Measurements from ENCODE around the gene AK2. TPM values are rescaled to one million over a fixed set of nuclear protein-coding genes. Genes with fewer than 3 reads are reported as not detected.

AK2 gene
- total and polyA plus RNA-seq, 2 donors (not counting 1 experiment from before 2014, with no cell fraction given): 66.8 to 109 TPM

- Histone ChIP-seq H3K4me3 (ENCODE audit: control extremely low read depth in 1 of 5, extremely low read depth in 1 of 5, insufficient read depth in 1 of 5, low read depth in 2 of 5, low read length in 4 of 5) (no peak overlapping the region), H3K9ac (ENCODE audit: low read length) (no peak overlapping the region), H4K20me1 (ENCODE audit: control insufficient read depth, insufficient read depth, low read length, poor library complexity, severe bottlenecking) (no peaks in the 10 kb centered on the region), H2AFZ (ENCODE audit: insufficient read depth, low read depth, low read length, poor library complexity, severe bottlenecking) (no peak overlapping the region), H3K27ac (ENCODE audit: low read length in 2 of 2) (no peak overlapping the region), H3K9me3 (ENCODE audit: control extremely low read depth in 1 of 3, control insufficient read depth in 2 of 3, insufficient read depth in 1 of 3, low read length in 2 of 3) (no peaks in the 10 kb centered on the region), H3K4me1 (ENCODE audit: control insufficient read depth in 2 of 2, insufficient read depth in 2 of 2, low read length in 2 of 2) (no peaks in the 10 kb centered on the region), H3K27me3 (replicated peaks in 1 of 4; ENCODE audit: control extremely low read depth in 1 of 4, control insufficient read depth in 3 of 4, insufficient read depth in 4 of 4, low read length in 3 of 4) (peaks cover 0 to 6% (median 0%) of the 10 kb centered on the region in 4 experiments), H3K79me2 (ENCODE audit: control insufficient read depth, insufficient read depth, low read length) (no peaks in the 10 kb centered on the region), H3K4me2 (replicated peaks; ENCODE audit: low read depth, low read length, poor library complexity, severe bottlenecking) (no peak overlapping the region), H3K36me3 (replicated peaks in 1 of 2; ENCODE audit: control extremely low read depth in 1 of 2, control insufficient read depth in 1 of 2, extremely low read depth in 1 of 2, insufficient read depth in 2 of 2, low read length in 1 of 2) (no peaks in the 10 kb centered on the region)
- no peaks in the 10 kb centered on the region for H3K9me3 Mint-ChIP-seq (ENCODE audit: insufficient read depth)
- H3K4me3 Mint-ChIP-seq: no peak overlapping the region
- 84% methylated on average over 2 of the region's 17 CpGs for WGBS (ENCODE audit: insufficient coverage)
- ChIA-PET POLR2A (no interaction called here), CTCF (no interaction called here)
- H3K27ac Mint-ChIP-seq: no peak overlapping the region
- H3K4me1 Mint-ChIP-seq: no peaks in the 10 kb centered on the region
- DNase-seq (no peak), ATAC-seq (ENCODE audit: low read depth) (no peak)
- intact Hi-C loops (cut with micrococcal nuclease): no loop called here
- TF ChIP-seq, protein P1, sequence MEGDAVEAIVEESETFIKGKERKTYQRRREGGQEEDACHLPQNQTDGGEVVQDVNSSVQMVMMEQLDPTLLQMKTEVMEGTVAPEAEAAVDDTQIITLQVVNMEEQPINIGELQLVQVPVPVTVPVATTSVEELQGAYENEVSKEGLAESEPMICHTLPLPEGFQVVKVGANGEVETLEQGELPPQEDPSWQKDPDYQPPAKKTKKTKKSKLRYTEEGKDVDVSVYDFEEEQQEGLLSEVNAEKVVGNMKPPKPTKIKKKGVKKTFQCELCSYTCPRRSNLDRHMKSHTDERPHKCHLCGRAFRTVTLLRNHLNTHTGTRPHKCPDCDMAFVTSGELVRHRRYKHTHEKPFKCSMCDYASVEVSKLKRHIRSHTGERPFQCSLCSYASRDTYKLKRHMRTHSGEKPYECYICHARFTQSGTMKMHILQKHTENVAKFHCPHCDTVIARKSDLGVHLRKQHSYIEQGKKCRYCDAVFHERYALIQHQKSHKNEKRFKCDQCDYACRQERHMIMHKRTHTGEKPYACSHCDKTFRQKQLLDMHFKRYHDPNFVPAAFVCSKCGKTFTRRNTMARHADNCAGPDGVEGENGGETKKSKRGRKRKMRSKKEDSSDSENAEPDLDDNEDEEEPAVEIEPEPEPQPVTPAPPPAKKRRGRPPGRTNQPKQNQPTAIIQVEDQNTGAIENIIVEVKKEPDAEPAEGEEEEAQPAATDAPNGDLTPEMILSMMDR (IDR thresholded peaks at IDR 0.05): no peak
- no peak for TF ChIP-seq EZH2 (IDR thresholded peaks at IDR 0.05; ENCODE audit: borderline replicate concordance, insufficient read depth, low read depth, low read length, poor library complexity, severe bottlenecking)
- peaks cover 20% of the 10 kb centered on the region for H3K27me3 Mint-ChIP-seq
Observed at GRCh38 chr1:33050221-33051076, 13.8 kb upstream of the AK2 start.

DNA sequence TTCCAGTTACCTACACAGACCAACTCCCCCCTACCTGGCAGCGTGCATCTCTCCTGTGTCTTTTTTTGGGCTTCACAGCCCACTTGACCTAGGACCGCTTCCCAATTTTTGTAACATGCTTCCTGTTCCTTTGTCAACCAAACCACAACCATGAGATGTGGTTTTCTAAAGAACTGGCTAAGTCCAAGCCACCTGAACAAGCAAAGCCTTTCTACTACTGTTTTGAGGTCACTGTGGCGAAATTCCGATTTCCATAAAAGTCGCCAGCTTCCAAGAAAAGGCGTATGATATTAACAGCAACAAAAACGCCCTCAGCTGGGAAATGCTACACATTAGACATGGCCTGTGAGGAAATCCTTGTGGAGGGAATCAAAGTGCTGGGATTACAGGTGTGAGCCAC, 12.7 kb upstream of the AK2 start:
- Histone ChIP-seq H3K27me3 (replicated peaks in 1 of 4; ENCODE audit: control extremely low read depth in 1 of 4, control insufficient read depth in 3 of 4, insufficient read depth in 4 of 4, low read length in 3 of 4) (peaks cover 0 to 6% (median 0%) of the 10 kb centered on the region in 4 experiments), H3K79me2 (ENCODE audit: control insufficient read depth, insufficient read depth, low read length) (no peaks in the 10 kb centered on the region), H3K27ac (ENCODE audit: low read length in 2 of 2) (no peak overlapping the region), H4K20me1 (ENCODE audit: control insufficient read depth, insufficient read depth, low read length, poor library complexity, severe bottlenecking) (no peaks in the 10 kb centered on the region), H3K4me3 (ENCODE audit: control extremely low read depth in 1 of 5, extremely low read depth in 1 of 5, insufficient read depth in 1 of 5, low read depth in 2 of 5, low read length in 4 of 5) (no peak overlapping the region), H3K4me2 (replicated peaks; ENCODE audit: low read depth, low read length, poor library complexity, severe bottlenecking) (no peak overlapping the region), H3K9ac (ENCODE audit: low read length) (no peak overlapping the region), H2AFZ (ENCODE audit: insufficient read depth, low read depth, low read length, poor library complexity, severe bottlenecking) (no peak overlapping the region), H3K36me3 (replicated peaks in 1 of 2; ENCODE audit: control extremely low read depth in 1 of 2, control insufficient read depth in 1 of 2, extremely low read depth in 1 of 2, insufficient read depth in 2 of 2, low read length in 1 of 2) (no peaks in the 10 kb centered on the region), H3K9me3 (ENCODE audit: control extremely low read depth in 1 of 3, control insufficient read depth in 2 of 3, insufficient read depth in 1 of 3, low read length in 2 of 3) (no peaks in the 10 kb centered on the region), H3K4me1 (ENCODE audit: control insufficient read depth in 2 of 2, insufficient read depth in 2 of 2, low read length in 2 of 2) (no peaks in the 10 kb centered on the region)
- Mint-ChIP-seq H3K27ac (no peak overlapping the region), H3K9me3 (ENCODE audit: insufficient read depth) (no peaks in the 10 kb centered on the region), H3K4me1 (no peaks in the 10 kb centered on the region), H3K4me3 (no peak overlapping the region), H3K27me3 (peaks cover 21% of the 10 kb centered on the region)
- ChIA-PET CTCF (interaction anchor here (1.2 kb wide), 1 partner anchor 44 kb away, joined by 3 read pairs; no protein-coding TSS in a partner anchor), POLR2A (no interaction called here)
- DNase-seq (no peak), ATAC-seq (ENCODE audit: low read depth) (no peak)
- WGBS (ENCODE audit: insufficient coverage): 14% methylated on average over 5 of the region's 7 CpGs
- TF ChIP-seq EZH2 (IDR thresholded peaks at IDR 0.05; ENCODE audit: borderline replicate concordance, insufficient read depth, low read depth, low read length, poor library complexity, severe bottlenecking): no peak
- TF ChIP-seq, protein P1 (IDR thresholded peaks at IDR 0.05): no peak
- intact Hi-C loops (cut with micrococcal nuclease): no loop called here
